ENCODE results near the gene KRTAP5-6.

Gene KRTAP5-6

DNA sequence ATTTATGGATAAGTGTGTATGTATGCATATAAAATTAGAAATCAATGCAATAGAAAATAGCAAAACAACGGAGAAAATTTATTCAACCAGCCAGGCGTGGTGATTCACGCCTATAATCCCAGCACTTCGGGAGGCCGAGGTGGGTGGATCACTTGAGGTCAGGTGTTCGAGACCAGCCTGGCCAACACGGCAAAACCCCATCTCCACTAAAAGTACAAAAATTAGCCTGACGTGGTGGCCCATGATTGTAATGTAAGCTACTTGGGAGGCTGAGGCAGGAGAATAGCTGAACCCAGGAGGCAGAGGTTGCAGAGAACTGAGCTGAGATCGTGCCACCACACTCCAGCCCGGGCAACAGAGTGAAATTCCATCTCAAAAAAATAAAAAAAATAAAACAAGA lies 5.5 kb downstream of the KRTAP5-6 start:
- no peak for DNase-seq

DNA sequence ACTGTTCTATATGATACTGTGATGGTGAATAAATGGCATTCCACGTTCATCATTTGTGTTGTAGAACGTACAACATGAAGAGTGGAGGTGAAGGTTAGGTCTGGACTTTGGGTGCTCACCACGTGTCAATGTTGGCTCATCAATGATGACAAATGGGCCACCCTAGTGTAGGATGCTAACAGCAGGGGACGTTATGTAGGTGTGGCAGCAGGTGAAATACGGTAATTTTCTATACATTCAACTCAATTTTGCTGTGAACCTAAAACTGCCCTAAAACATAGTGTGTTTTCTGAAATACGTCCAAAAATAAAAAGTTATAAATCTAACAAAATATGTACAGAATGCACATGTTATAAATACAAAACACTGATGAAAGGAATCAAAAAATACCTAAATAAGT lies 6.2 kb downstream of the KRTAP5-6 start:
- no peak for DNase-seq

DNA sequence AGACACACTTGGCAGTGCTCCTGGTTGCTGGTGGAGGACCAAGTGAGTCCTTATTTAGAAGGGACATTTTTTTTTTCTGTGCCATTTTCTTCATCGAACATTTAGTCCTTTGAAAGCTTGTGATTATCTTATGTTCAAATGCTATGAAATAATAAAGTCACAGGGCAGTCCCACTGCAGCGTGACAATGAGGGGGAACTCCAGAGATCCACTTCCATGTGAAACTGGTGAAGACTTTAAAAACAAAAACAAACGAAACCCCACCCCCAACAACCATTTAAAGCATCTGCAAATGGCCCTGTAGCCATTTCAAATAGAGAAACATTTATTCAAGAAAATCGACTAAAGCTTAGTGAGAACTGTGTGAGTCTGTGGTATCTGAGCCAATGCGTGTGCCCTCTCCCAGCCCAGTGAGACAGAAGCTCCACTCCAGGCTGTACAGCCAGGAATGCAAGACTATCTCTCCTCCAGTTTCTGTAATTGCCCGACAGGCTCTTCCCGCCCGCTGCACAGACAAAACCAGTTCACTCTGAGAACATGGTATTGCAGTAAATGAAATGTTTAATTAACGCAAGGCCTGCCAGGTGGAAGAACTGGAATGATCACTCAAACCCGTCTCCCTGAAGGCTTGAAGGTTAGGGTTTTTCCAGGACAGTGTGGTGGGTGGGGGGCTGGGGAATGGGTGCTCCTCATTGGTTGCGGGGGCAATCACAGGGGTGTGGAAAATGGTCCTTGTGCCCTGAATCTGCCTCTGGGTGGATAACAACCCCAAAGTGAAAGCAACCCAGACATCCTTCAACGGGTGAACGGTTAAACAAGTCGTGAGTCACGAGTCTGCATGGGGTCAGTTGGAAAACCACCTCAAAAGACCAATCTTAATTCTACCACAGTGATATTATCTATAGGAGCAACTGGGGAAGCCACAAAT lies 8.4 kb downstream of the KRTAP5-6 start:
- no peak for DNase-seq

DNA sequence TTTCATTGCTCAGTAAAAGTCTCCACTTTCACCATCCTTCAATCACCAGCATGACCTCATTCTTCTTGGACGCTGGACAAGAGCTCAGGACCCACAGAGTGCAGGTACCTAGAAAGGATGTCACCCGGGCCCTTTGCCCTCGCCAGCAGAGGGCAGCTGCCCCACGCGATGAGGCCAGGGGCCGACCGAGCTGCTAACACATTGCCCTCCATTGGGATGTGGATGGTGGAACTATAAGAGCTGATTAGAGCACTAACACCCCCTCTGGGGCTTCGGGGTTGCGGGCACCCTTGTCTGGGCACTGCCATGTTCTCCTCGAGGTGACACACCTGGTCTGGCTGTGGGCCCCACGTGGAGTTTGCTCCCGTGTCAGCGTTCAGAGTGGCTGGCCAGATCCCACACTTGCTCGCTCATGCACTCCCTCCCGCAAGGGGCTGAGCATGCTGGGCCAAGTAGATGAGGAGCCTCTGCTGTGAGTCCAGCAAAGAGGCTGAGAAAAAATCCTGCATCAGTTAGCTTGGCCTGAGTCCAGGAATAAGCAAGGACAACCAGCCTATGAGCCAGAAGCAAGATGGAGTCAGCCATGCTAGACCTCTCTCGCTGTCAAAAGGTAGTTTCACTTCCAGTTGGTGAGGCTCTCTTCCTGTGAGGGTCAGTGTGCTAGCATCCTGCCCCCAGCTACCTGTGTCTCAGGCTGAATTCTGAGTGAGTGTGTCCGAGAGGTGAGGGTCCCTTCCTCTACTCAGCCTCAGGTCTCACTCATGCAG lies 9.8 kb downstream of the KRTAP5-6 start:
- DNase-seq: no peak

DNA sequence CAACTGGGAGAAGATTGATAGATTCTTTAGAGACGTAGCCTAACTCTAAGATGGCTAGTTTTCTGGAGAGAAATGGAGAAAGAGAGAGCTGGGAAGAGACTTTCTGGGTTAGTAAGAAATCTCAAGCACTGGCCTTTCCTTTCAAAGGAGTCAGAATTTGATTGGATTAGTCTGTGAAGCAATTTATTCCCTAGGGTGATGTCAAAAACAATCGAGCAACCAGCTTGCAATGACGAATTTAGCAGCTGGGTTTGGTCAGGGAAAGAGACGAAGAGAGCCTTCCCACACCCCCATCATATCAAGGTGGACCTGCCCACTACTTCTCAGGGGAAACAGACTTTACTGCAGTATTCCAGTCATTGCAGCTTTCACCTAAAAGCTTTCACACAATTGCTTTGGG lies 10.8 kb downstream of the KRTAP5-6 start:
- no peak for DNase-seq

DNA sequence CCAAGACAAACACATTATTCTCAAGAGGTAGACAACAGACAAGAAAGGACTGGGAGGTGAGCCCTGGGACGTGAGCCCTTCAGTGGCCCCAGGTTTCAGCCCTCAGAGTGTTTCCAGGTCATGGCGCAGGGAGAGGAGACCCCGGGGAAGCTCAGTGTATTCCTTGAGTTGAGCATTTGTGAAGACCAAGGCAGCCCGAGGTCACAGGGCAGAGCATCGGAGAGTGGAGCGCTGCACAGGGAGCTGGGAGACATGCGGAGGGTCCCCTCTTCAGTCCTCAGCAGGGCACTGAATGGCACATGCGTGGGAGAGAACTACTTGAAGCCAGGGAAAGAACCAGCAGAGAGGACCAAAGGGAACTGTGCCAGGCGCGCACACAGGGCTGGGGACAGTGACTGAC lies 11.7 kb downstream of the KRTAP5-6 start:
- no peak for DNase-seq

DNA sequence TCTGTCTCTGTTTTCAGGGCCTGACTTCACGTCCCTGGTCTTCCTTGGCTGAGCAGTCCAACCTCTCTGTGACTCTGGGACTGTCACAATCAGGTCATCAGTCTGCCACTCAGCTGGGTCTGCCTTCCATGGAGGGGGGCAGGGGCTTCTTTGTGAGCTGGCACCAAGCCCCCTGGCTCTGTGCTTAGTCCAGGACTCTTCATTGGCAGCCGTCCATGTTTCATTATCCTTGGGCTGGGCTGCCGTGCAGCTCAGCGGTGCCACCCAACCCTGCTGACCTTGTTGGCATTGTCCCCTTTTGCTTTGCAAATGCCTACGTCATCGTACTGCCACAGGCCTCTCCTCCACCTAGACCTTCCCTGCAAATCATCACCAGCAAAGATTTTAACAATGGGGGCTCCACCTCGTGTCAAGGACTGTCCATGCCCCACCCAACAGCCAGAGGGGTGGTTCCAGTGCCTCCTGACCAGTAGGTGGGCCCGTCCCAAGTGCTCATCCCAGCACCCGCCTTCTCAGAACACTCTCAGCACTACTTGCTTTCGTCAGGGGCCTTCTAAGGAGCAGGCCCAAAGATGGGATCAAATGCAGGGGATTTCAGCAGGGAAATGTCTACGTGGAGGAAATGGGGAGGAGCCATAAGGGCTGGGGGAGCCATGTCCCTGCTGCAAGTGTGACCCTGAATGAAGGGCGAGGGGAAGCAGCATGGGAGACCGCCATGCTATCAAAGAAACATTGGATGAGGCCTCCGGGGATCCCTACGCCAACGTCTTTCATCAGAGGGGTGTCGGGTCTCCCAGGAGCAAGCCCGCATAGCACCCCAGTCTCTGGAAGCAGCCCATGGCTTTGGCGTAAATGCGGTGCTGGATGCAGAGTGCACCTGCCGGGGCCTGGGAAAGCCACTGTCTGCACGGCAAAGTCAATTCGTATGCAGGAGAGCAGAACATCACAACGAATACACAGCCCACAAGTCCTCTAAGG lies 18.2 kb downstream of the KRTAP5-6 start:
- DNase-seq: no peak

DNA sequence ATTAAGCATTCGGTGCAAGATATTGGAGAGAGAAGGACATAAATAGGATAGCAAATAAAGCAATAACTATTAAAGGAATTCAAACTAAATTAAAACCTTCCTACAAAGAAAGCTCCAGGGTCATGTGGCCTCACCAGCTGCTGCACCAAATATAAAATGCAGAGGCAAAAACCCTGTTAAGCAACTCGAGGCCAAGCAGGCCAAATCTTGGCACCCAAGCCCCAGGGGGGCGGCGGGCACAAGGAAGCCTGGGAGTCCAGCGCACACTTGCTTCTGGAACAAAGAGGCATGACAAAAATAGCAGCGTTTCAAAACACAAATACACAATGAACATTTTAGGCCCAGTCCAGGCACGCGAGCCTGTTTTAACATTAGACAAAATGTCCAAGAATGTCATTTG lies 20.8 kb downstream of the KRTAP5-6 start:
- DNase-seq: no peak

DNA sequence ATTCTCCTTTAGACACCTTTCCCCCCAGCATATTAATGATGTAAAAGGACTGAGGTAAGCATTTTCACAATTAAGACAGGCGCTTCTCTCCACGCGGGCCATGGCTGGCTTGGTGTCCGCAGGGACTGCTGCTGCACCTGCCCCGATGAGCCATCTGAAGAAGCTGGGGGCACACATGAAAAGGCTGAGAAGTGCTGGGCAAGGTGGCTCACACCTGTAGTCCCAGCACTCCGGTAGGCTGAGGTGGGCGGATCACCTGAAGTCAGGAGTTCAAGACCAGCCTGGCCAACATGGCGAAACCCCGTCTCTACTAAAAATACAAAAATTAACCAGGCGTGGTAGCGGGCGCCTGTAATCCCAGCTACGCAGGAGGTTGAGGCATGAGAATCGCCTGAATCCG lies 21.3 kb downstream of the KRTAP5-6 start:
- DNase-seq: no peak

DNA sequence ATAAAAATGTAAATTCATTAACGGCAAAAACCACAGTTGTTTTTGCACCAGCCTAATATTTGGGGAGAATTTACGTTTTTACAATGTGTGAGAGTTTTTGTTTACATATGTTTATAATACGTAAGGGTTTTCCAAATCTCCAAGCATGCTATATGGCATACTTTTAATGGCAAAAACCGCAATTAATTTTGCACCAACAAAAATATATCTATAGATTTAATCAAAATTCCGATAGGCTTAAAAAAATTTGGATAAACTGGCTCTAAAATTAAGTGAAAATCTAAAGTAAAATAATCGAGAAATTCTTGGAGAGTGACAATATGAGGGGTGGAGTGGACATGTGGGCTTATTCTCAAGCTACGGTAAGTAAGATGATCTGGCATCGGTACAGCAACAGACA lies 22.8 kb downstream of the KRTAP5-6 start:
- DNase-seq: no peak

DNA sequence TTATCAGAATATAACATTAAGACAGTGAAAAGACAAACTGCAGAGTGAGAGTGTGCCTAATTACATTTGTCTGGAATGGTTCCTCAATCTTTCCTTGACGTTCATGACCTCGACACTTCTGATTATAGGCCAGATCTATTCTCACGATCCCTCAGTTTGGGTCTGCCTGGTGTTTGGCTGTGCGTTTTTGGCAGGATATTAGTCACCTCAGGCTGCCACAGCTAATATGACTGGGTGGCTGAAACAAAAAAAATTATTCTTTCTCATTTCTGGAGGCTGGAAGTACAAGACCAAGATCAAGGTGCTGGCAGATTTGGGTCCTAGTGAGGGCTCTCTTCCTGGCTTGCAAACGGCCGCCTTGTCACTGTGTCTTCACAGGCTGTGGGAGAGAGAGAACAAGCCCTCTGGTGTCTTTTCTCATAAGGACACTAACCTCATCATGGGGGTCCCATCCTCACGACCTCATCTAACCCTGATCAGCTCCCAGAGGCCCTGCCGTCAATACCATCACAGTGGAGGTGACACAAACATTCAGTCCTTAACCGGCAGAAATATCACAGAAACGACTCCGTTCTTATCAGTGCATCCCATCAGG lies 30.2 kb downstream of the KRTAP5-6 start:
- DNase-seq: no peak

DNA sequence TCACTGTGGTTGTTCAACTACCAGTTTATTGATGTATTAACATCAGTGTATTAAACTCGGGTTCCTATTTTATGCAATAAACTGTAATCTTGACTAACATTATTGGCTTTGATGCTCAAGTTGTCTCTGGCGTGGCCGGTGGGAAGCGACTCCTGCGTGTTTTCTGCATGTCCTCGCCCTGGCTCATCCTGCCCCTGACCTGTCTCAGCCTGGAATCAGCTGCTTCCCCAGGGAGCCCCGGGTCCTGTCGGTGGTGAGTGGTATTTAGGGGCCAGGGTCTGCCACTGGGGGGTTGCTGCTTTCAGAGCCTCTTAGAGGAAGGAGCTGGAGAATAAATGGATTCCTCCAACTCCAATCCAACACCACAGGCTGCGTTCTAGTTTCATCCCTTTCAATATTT lies 30.9 kb downstream of the KRTAP5-6 start:
- no peak for DNase-seq

DNA sequence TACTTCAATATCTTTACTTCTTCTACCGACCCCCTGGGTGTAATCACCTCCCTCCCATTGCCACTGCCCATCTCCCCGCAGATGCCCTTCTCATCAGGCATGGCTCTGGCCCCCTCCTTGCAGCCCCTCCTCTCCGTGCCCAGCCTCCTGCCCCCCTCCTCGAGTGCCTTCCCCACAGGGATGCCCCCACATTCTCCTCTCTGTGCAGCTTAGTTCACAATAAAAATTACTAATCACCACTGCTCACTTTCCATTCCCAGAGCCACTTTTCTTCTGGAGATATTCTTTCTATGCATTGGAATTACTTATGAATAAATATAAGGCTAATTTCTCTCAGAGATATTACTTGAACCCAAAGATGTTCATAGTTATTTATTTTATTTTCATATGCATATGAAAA lies 31.3 kb downstream of the KRTAP5-6 start:
- no peak for DNase-seq

DNA sequence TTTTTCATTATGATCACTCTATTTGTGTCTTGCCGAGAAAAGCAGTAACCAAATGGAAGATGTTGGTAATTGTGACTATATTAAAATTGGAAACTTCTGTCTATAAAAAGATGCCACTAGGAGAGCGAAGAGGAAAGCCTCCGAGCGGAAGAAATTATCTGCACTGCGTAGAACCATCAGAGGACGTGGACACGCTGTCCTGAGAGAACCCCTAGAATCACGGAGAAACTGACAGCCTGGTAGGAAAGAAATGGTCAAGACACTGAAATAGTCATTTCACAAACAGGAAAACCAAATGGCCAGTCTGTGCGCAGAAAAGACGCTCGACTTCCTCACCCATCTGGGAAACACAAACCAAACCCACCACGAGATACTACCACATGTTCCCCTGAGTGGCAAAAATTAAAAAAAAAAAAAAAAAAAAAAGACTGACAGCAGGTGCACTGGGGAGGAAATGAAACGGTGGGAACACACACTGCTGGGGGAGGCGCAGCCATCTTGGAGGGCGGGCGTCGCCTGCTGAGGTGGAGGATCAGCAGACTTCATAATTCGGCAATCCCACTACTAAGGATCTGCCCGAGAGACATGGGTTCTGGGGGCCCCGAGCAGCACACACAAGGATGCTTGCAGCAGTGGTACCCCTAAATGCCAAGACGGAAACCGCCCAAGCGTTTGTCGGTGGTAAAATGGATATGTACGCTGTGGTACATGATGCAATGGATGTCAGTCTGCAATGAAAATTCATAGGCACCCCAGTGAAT lies 32.1 kb downstream of the KRTAP5-6 start:
- DNase-seq: no peak

DNA sequence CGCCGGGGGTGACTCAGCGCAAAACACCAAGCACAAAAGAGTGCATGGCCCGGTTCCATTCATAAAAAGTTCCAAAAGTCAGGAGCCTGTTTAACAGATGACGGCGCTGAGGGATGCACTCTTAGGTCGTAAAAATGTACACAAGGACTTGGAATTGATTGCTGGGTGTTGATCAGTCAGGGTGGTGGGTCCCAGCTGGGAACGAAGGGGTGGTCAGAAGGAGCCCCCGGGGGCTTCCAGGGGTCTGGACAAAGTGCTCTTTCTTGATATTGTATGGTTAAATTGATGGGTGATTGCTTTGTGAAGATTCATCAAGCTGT lies 32.7 kb downstream of the KRTAP5-6 start:
- DNase-seq: peak; percentile 25

DNA sequence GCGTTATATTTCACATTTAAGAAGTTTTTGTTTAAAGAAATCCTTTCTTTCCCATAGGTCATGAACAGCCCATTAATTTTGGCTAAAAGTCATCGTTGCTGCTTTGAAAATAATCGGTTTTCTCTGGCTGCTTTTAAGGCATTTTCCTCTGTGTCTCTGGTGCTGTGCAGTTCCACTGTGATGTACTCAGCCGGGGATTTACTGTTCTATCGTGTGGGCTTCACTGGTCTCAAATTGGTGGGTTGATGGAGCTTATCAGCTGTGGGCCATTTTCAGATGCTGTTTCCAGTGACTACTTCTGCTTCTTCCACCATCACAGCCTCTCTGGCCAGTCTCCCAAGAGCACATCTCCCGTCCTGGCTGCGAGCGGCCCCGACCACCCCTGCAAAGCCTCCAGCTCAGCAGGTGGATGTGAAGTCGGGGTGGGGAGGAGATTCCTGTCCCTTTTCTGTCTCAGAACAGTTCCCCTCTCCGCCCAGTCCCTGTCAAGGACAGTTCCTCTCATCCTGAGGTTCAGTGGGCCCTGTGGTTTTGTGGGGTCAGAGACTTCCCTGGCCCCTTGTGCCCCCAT lies 33.1 kb downstream of the KRTAP5-6 start:
- DNase-seq: no peak

DNA sequence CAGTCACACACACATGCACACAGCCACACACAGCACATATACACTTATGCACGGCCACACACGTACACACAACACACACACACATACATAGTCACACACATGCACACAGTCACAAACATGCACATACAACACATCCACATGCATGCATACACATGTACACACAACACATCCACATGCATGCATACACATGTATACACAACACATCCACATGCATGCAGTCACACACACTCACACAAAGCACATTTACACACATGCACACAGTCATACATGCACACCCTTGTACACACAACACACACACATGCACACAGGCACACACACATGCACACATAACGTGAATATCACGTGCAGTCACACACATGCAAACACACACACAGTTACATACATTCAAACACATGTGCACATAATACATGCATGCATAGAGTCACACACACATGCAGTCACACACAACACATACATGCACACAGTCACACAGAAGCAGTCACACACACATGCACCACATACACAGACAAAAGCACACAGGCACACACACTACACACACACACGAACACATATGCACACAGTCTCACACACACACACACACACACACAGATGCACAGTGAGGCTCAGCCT lies 34.6 kb downstream of the KRTAP5-6 start:
- no peak for DNase-seq

DNA sequence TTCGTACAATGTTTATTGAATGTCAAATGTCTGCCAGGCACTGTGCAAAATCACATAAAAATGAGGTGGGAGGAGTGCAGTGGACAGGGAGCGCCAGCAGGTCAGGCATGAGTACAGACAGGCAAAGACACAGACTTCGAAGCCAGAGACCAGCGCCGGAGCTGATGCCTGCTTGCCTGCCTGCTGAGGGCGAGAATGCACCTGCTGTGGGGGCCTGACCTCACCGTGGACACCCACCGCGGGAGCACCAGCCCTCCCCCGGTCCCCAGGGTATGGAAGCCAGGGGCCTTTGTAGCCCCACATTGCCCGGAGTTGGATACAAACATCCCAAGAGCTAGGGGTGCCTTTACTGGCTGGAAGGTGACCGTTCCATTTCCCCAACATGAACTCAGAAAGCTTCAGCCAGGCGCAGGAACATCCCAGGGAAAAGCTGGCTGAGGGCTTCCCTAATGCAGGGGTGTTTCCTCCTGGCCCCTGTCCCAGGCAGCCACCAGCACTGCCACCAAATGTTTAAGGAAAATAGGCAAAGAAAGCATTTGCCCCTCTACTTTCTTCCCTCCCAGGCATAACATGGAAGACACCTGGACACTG lies 35.5 kb downstream of the KRTAP5-6 start:
- DNase-seq: no peak

DNA sequence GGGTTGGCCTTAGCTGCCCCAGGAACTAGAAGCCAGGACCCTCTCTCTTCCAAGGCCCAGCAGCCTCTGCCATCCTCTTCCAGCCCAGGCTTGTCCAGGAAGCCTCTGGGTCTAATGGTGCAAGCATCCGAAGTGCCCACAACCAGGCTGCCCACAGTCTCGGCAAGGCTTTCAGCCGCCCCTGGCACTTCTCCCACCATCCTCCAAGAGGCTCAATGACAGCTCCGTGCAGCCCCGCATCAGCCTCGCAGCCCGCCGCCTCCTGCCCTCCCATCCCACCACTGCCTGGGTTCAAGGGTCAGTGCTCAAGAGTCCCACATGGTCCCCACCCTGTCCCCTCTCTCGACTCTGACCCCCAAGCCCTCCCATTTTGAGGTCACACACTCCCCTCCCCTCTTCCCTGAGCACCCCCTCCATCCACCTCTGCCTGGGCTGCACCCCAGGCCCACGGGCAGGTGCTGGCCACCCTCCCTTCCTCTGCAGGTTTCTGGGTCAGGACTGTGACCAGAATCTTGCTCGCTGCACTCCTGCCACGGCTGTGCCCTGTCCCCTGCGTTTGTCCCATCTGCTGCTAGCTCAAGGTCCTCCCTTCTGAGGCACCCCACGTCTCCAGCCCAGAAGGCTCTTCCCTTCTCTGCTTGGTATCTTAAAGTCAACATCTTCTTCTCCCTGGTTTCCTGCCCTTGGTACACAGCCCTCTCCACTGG lies 36.2 kb downstream of the KRTAP5-6 start:
- DNase-seq: no peak
